ENCODE measurements around the gene TRHDE.

The TRHDE gene

DNA sequence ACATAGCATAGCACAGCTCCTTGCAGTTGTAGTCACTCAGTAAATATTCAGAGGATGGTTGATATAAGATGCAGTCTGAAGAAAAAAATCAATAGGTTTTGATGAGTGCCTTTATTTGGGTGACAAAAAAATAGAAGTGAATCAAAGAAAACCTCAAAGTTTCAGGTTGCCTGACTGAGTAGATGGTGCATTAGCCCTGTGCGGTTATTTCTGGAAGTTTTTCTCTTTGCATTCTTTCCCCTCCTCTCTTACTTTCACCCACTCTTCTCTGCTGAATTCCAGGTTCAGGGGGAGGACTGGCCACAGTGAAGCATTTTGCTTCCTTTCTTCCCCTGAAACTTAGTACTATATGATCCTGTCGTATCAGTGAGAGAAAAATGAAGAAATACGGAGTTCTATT lies 28.6 kb downstream of the TRHDE start:
- H3K9me3 ChIP-seq (ENCODE audit: control insufficient read depth in 1 of 2, low read length in 2 of 2): no peaks in the 10 kb centered on the region
- no peaks in the 10 kb centered on the region for H3K4me1 ChIP-seq (ENCODE audit: control insufficient read depth in 1 of 2, insufficient read depth in 2 of 2, low read length in 2 of 2)
- no peaks in the 10 kb centered on the region for H3K27me3 ChIP-seq (ENCODE audit: control insufficient read depth in 1 of 2, insufficient read depth in 2 of 2, low read length in 2 of 2)

GRCh38 chr12:72304751-72305150 lies 32.6 kb downstream of the TRHDE start:
- no peak overlapping the region for H3K4me3 ChIP-seq (ENCODE audit: low read depth in 1 of 2, low read length in 2 of 2)
- no peaks in the 10 kb centered on the region for H3K9me3 ChIP-seq (ENCODE audit: control insufficient read depth in 1 of 2, low read length in 2 of 2)
- H3K4me1 ChIP-seq (ENCODE audit: control insufficient read depth in 1 of 2, insufficient read depth in 2 of 2, low read length in 2 of 2): no peaks in the 10 kb centered on the region
- H3K27ac ChIP-seq (ENCODE audit: low read depth, low read length): no peak overlapping the region
- H3K9ac ChIP-seq (ENCODE audit: low read depth in 1 of 2, low read length in 2 of 2): no peak overlapping the region
- H3K36me3 ChIP-seq (ENCODE audit: control insufficient read depth in 1 of 2, insufficient read depth in 2 of 2, low read length in 2 of 2): no peaks in the 10 kb centered on the region
- no peaks in the 10 kb centered on the region for H3K27me3 ChIP-seq (ENCODE audit: control insufficient read depth in 1 of 2, insufficient read depth in 2 of 2, low read length in 2 of 2)

More for the DNA sequence above, 28.6 kb downstream of the TRHDE start:
- no peak overlapping the region for H3K9ac ChIP-seq (ENCODE audit: low read depth in 1 of 2, low read length in 2 of 2)
- no peaks in the 10 kb centered on the region for H3K36me3 ChIP-seq (ENCODE audit: control insufficient read depth in 1 of 2, insufficient read depth in 2 of 2, low read length in 2 of 2)
- H3K4me3 ChIP-seq (ENCODE audit: low read depth in 1 of 2, low read length in 2 of 2): no peak overlapping the region
- H3K27ac ChIP-seq (ENCODE audit: low read depth, low read length): no peak overlapping the region

GRCh38 chr12:72307229-72307628 lies 35.1 kb downstream of the TRHDE start:
- Histone ChIP-seq H3K9ac (ENCODE audit: low read depth in 1 of 2, low read length in 2 of 2) (no peak overlapping the region), H3K9me3 (ENCODE audit: control insufficient read depth in 1 of 2, low read length in 2 of 2) (no peaks in the 10 kb centered on the region), H3K36me3 (ENCODE audit: control insufficient read depth in 1 of 2, insufficient read depth in 2 of 2, low read length in 2 of 2) (no peaks in the 10 kb centered on the region), H3K27ac (ENCODE audit: low read depth, low read length) (no peak overlapping the region), H3K27me3 (ENCODE audit: control insufficient read depth in 1 of 2, insufficient read depth in 2 of 2, low read length in 2 of 2) (no peaks in the 10 kb centered on the region), H3K4me1 (ENCODE audit: control insufficient read depth in 1 of 2, insufficient read depth in 2 of 2, low read length in 2 of 2) (no peaks in the 10 kb centered on the region), H3K4me3 (ENCODE audit: low read depth in 1 of 2, low read length in 2 of 2) (no peak overlapping the region)

DNA sequence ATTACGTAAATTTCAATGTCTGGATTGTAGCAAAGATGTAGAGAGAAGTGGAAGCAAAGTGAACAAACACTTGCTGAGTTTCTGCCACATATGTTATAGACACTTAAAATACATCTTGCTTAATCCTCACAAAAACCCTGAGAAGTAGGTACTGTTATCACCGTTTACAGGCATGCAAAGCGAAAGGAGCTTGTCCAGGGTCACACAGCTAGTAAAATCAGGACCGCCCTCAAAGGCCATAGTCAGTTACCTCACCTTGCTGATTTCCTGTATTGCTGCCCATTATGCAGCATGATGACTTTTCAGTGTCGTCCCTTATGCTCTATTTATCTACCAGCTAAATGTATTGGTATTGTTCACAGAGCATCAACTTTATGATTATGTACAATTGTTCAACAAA lies 39.8 kb downstream of the TRHDE start:
- Histone ChIP-seq H3K4me3 (ENCODE audit: low read depth in 1 of 2, low read length in 2 of 2) (no peak overlapping the region), H3K9ac (ENCODE audit: low read depth in 1 of 2, low read length in 2 of 2) (no peak overlapping the region), H3K27me3 (ENCODE audit: control insufficient read depth in 1 of 2, insufficient read depth in 2 of 2, low read length in 2 of 2) (no peaks in the 10 kb centered on the region), H3K4me1 (ENCODE audit: control insufficient read depth in 1 of 2, insufficient read depth in 2 of 2, low read length in 2 of 2) (no peaks in the 10 kb centered on the region), H3K36me3 (ENCODE audit: control insufficient read depth in 1 of 2, insufficient read depth in 2 of 2, low read length in 2 of 2) (no peaks in the 10 kb centered on the region), H3K9me3 (ENCODE audit: control insufficient read depth in 1 of 2, low read length in 2 of 2) (no peaks in the 10 kb centered on the region), H3K27ac (ENCODE audit: low read depth, low read length) (no peak overlapping the region)

DNA sequence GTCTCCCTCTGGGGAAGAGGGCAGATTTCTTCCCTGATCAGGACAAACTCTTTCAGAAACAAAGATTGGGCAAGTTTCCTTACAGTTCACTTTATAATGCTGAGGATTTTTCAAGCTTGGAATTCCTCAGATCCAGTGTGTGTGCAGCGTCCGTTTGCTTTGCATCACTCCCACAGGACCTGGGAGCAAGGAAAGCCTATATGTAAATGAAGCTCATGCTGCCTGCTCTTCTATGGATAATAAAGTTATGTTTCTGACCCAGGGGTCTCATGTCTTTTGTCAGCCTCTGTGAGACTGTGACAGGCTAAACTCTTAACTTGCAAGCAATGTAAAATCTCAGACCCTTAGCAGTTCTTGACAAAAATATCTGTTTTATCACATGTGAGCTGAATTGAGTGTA lies 41.6 kb downstream of the TRHDE start:
- Histone ChIP-seq H3K9me3 (ENCODE audit: control insufficient read depth in 1 of 2, low read length in 2 of 2) (no peaks in the 10 kb centered on the region), H3K4me3 (ENCODE audit: low read depth in 1 of 2, low read length in 2 of 2) (no peak overlapping the region), H3K27ac (ENCODE audit: low read depth, low read length) (no peak overlapping the region), H3K36me3 (ENCODE audit: control insufficient read depth in 1 of 2, insufficient read depth in 2 of 2, low read length in 2 of 2) (no peaks in the 10 kb centered on the region), H3K9ac (ENCODE audit: low read depth in 1 of 2, low read length in 2 of 2) (no peak overlapping the region), H3K27me3 (ENCODE audit: control insufficient read depth in 1 of 2, insufficient read depth in 2 of 2, low read length in 2 of 2) (no peaks in the 10 kb centered on the region), H3K4me1 (ENCODE audit: control insufficient read depth in 1 of 2, insufficient read depth in 2 of 2, low read length in 2 of 2) (no peaks in the 10 kb centered on the region)

DNA sequence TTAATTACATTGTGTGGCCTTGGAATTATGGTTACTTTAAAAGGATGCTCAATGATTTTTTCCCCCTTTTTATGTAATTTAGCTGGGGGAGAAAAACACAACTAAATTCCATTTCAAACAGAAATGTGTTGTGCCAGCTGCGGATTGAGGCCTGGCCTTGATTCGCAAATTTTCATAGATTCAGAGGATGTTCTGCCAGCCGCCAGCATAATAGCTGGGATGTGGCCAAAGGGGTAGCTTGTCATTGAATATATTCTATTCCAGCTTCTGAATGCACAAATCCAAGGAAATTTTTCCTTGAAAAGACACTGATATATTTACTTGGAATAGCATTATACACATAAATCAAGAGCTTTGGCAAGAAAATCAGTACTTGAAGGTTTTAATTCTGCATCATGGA lies 43.7 kb downstream of the TRHDE start:
- no peaks in the 10 kb centered on the region for H3K4me1 ChIP-seq (ENCODE audit: control insufficient read depth in 1 of 2, insufficient read depth in 2 of 2, low read length in 2 of 2)
- H3K36me3 ChIP-seq (ENCODE audit: control insufficient read depth in 1 of 2, insufficient read depth in 2 of 2, low read length in 2 of 2): no peaks in the 10 kb centered on the region
- no peaks in the 10 kb centered on the region for H3K9me3 ChIP-seq (ENCODE audit: control insufficient read depth in 1 of 2, low read length in 2 of 2)
- no peaks in the 10 kb centered on the region for H3K27me3 ChIP-seq (ENCODE audit: control insufficient read depth in 1 of 2, insufficient read depth in 2 of 2, low read length in 2 of 2)
- no peak overlapping the region for H3K27ac ChIP-seq (ENCODE audit: low read depth, low read length)
- no peak overlapping the region for H3K9ac ChIP-seq (ENCODE audit: low read depth in 1 of 2, low read length in 2 of 2)
- H3K4me3 ChIP-seq (ENCODE audit: low read depth in 1 of 2, low read length in 2 of 2): no peak overlapping the region

DNA sequence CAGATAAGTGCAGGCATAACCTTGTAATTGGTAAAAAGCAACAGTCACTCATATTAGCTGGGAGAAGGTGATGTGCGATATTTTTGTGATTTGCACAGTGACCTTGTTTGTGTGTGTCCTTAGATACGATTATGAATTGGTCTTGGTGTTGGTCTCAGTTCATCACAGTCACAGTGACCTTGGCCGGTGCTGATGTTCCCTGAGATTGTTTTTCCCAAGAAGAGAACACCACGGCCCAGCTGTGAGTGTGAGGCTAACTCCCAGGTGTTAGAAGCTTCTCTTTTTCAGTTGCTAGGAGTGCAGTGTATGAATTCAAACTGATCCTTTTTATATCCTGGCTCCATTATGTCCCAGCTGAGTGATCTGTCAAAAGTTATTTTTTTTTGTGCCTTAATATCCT lies 46.2 kb downstream of the TRHDE start:
- no peak overlapping the region for H3K27ac ChIP-seq (ENCODE audit: low read depth, low read length)
- no peak overlapping the region for H3K9ac ChIP-seq (ENCODE audit: low read depth in 1 of 2, low read length in 2 of 2)
- H3K4me1 ChIP-seq (ENCODE audit: control insufficient read depth in 1 of 2, insufficient read depth in 2 of 2, low read length in 2 of 2): no peaks in the 10 kb centered on the region
- H3K27me3 ChIP-seq (ENCODE audit: control insufficient read depth in 1 of 2, insufficient read depth in 2 of 2, low read length in 2 of 2): no peaks in the 10 kb centered on the region
- no peaks in the 10 kb centered on the region for H3K36me3 ChIP-seq (ENCODE audit: control insufficient read depth in 1 of 2, insufficient read depth in 2 of 2, low read length in 2 of 2)
- H3K9me3 ChIP-seq (ENCODE audit: control insufficient read depth in 1 of 2, low read length in 2 of 2): no peaks in the 10 kb centered on the region
- no peak overlapping the region for H3K4me3 ChIP-seq (ENCODE audit: low read depth in 1 of 2, low read length in 2 of 2)

DNA sequence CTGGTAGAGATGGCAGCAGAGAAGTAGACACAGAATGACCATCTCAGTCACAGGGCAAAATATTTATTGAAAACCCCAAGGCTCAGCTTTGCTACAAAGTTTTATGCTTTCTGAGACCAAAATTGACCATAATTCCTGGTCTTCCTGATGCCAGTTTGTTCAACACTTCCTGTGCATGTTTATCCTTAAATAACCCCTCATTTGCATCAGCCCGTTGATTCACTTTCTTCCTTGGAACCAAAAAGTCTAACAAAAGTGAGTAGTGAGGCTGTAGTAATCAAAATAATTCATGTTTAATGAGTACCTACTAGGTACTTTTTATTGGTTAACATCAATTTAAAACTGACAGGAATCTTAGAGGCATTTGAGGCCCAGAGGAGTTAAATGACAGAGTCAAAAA lies 51.7 kb downstream of the TRHDE start:
- no peaks in the 10 kb centered on the region for H3K9me3 ChIP-seq (ENCODE audit: control insufficient read depth in 1 of 2, low read length in 2 of 2)
- no peak overlapping the region for H3K27ac ChIP-seq (ENCODE audit: low read depth, low read length)
- H3K4me3 ChIP-seq (ENCODE audit: low read depth in 1 of 2, low read length in 2 of 2): no peak overlapping the region
- H3K27me3 ChIP-seq (ENCODE audit: control insufficient read depth in 1 of 2, insufficient read depth in 2 of 2, low read length in 2 of 2): no peaks in the 10 kb centered on the region
- H3K36me3 ChIP-seq (ENCODE audit: control insufficient read depth in 1 of 2, insufficient read depth in 2 of 2, low read length in 2 of 2): no peaks in the 10 kb centered on the region
- H3K4me1 ChIP-seq (ENCODE audit: control insufficient read depth in 1 of 2, insufficient read depth in 2 of 2, low read length in 2 of 2): no peaks in the 10 kb centered on the region
- no peak overlapping the region for H3K9ac ChIP-seq (ENCODE audit: low read depth in 1 of 2, low read length in 2 of 2)

DNA sequence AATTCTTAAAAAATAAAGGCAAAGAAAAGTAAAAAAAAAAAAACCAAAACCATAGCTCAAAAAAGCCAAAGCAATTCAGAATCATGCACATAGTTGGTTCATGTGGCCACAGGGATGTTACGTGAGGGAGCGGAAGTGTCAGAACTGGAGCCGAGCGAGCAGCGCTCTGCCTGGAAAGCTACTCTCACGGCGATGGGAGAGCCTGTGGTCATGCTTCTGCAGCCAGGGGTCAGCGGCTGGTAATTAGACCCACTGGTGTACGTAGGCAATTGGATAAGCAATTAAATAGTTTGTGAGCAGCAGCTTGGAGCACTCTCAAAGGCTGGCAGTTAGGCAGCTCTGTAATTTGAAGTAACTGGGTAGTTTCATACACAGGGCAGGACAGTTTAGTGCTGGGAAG lies 58.1 kb downstream of the TRHDE start:
- Histone ChIP-seq H3K27ac (ENCODE audit: low read depth, low read length) (no peak overlapping the region), H3K4me3 (ENCODE audit: low read depth in 1 of 2, low read length in 2 of 2) (no peak overlapping the region), H3K36me3 (ENCODE audit: control insufficient read depth in 1 of 2, insufficient read depth in 2 of 2, low read length in 2 of 2) (no peaks in the 10 kb centered on the region), H3K4me1 (ENCODE audit: control insufficient read depth in 1 of 2, insufficient read depth in 2 of 2, low read length in 2 of 2) (no peaks in the 10 kb centered on the region), H3K27me3 (ENCODE audit: control insufficient read depth in 1 of 2, insufficient read depth in 2 of 2, low read length in 2 of 2) (no peaks in the 10 kb centered on the region), H3K9ac (ENCODE audit: low read depth in 1 of 2, low read length in 2 of 2) (no peak overlapping the region), H3K9me3 (ENCODE audit: control insufficient read depth in 1 of 2, low read length in 2 of 2) (no peaks in the 10 kb centered on the region)

DNA sequence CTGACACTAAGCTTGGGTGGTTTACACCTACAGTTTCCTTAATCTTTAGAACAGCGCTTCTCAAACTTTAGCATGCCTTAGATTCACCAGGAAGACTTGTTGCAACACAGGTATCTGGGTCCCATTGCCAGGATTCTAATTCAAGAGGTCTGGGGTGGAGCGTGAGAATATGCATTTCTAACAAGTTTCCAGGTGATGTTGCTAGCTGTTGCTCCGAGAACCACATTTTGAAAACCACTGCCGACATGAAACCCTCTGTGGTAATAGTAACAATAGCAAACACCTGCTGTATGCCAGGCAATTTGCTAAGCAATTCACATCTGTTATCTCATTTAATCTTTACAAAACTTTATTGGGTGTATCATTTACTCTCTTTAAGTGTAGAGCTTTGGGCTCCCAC lies 58.6 kb downstream of the TRHDE start:
- Histone ChIP-seq H3K27me3 (ENCODE audit: control insufficient read depth in 1 of 2, insufficient read depth in 2 of 2, low read length in 2 of 2) (no peaks in the 10 kb centered on the region), H3K4me3 (ENCODE audit: low read depth in 1 of 2, low read length in 2 of 2) (no peak overlapping the region), H3K9ac (ENCODE audit: low read depth in 1 of 2, low read length in 2 of 2) (no peak overlapping the region), H3K27ac (ENCODE audit: low read depth, low read length) (no peak overlapping the region), H3K4me1 (ENCODE audit: control insufficient read depth in 1 of 2, insufficient read depth in 2 of 2, low read length in 2 of 2) (no peaks in the 10 kb centered on the region), H3K9me3 (ENCODE audit: control insufficient read depth in 1 of 2, low read length in 2 of 2) (no peaks in the 10 kb centered on the region), H3K36me3 (ENCODE audit: control insufficient read depth in 1 of 2, insufficient read depth in 2 of 2, low read length in 2 of 2) (no peaks in the 10 kb centered on the region)

GRCh38 chr12:72337382-72337781 lies 65.2 kb downstream of the TRHDE start:
- Histone ChIP-seq H3K4me1 (ENCODE audit: control insufficient read depth in 1 of 2, insufficient read depth in 2 of 2, low read length in 2 of 2) (no peaks in the 10 kb centered on the region), H3K27ac (ENCODE audit: low read depth, low read length) (no peak overlapping the region), H3K4me3 (ENCODE audit: low read depth in 1 of 2, low read length in 2 of 2) (no peak overlapping the region), H3K36me3 (ENCODE audit: control insufficient read depth in 1 of 2, insufficient read depth in 2 of 2, low read length in 2 of 2) (no peaks in the 10 kb centered on the region), H3K9me3 (ENCODE audit: control insufficient read depth in 1 of 2, low read length in 2 of 2) (no peaks in the 10 kb centered on the region), H3K9ac (ENCODE audit: low read depth in 1 of 2, low read length in 2 of 2) (no peak overlapping the region), H3K27me3 (ENCODE audit: control insufficient read depth in 1 of 2, insufficient read depth in 2 of 2, low read length in 2 of 2) (no peaks in the 10 kb centered on the region)

All from duodenal mucosa (tissue), 2 donors.